ENCODE measurements around the gene C2orf69. TPM values are rescaled to one million over a fixed set of nuclear protein-coding genes. Genes with fewer than 3 reads are reported as not detected.

Gene C2orf69
- total RNA-seq, 1 experiment from 2014 or later = 15.2 TPM

- no TSS peak for BruUV-seq (replicated peaks)
- Mint-ChIP-seq H3K4me1 (ENCODE audit: low read depth, unreplicated experiment) (no peaks in the 10 kb centered on the region), H3K27me3 (ENCODE audit: unreplicated experiment) (no peaks in the 10 kb centered on the region), H3K36me3 (ENCODE audit: insufficient read depth, unreplicated experiment) (peaks cover 25% of the 10 kb centered on the region), H3K27ac (ENCODE audit: unreplicated experiment) (no peak overlapping the region), H3K4me3 (ENCODE audit: low read depth, unreplicated experiment) (no peak overlapping the region), H3K9me3 (ENCODE audit: low read depth, unreplicated experiment) (no peaks in the 10 kb centered on the region)
- intact Hi-C loops (cut with micrococcal nuclease; ENCODE audit: unreplicated experiment) = no loop called here
- CTCF ChIA-PET = no interaction called here
- no peak for TF ChIP-seq CTCF (IDR thresholded peaks at IDR 0.05; ENCODE audit: unreplicated experiment)
- no peak for DNase-seq
Observed at GRCh38 chr2:199966405-199966804, 55.3 kb downstream of the C2orf69 start.

DNA sequence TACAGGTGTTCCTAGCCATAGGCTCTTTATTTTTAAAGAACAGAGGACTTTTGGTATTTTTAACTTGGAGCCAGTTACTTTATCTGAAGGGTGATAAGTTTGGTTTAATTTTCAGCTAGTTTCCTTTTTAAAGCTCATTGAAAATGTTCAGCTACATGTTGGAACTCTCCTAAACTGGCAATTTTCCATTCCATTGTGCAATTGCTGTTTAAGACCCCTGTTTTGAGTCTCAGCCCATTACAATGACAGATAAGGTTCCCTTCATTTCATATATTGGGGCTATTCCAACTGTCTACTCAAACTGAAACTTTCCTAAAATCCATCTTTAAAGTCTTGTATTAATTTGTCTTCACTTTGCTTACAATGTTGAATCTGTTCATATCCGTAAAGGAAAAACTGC is 55.9 kb downstream of the C2orf69 start:
- H3K4me3 Mint-ChIP-seq (ENCODE audit: low read depth, unreplicated experiment) = no peak overlapping the region
- DNase-seq = no peak
- H3K27ac Mint-ChIP-seq (ENCODE audit: unreplicated experiment) = no peak overlapping the region
- H3K27me3 Mint-ChIP-seq (ENCODE audit: unreplicated experiment) = no peaks in the 10 kb centered on the region
- CTCF ChIA-PET = no interaction called here
- no peaks in the 10 kb centered on the region for H3K4me1 Mint-ChIP-seq (ENCODE audit: low read depth, unreplicated experiment)
- TF ChIP-seq CTCF (IDR thresholded peaks at IDR 0.05; ENCODE audit: unreplicated experiment) = no peak
- no peaks in the 10 kb centered on the region for H3K9me3 Mint-ChIP-seq (ENCODE audit: low read depth, unreplicated experiment)
- no TSS peak for BruUV-seq (replicated peaks)
- H3K36me3 Mint-ChIP-seq (ENCODE audit: insufficient read depth, unreplicated experiment) = peaks cover 22% of the 10 kb centered on the region
- intact Hi-C loops (cut with micrococcal nuclease; ENCODE audit: unreplicated experiment) = no loop called here

GRCh38 chr2:199968126-199968525 is 57.0 kb downstream of the C2orf69 start:
- H3K9me3 Mint-ChIP-seq (ENCODE audit: low read depth, unreplicated experiment) = no peaks in the 10 kb centered on the region
- peaks cover 22% of the 10 kb centered on the region for H3K36me3 Mint-ChIP-seq (ENCODE audit: insufficient read depth, unreplicated experiment)
- no TSS peak for BruUV-seq (replicated peaks)
- DNase-seq = no peak
- no peak overlapping the region for H3K27ac Mint-ChIP-seq (ENCODE audit: unreplicated experiment)
- intact Hi-C loops (cut with micrococcal nuclease; ENCODE audit: unreplicated experiment) = loop anchor here (1.0 kb wide), 1 partner anchor 511 kb away; no protein-coding TSS in a partner anchor
- no peak overlapping the region for H3K4me3 Mint-ChIP-seq (ENCODE audit: low read depth, unreplicated experiment)
- no peak for TF ChIP-seq CTCF (IDR thresholded peaks at IDR 0.05; ENCODE audit: unreplicated experiment)
- H3K27me3 Mint-ChIP-seq (ENCODE audit: unreplicated experiment) = no peaks in the 10 kb centered on the region
- H3K4me1 Mint-ChIP-seq (ENCODE audit: low read depth, unreplicated experiment) = no peaks in the 10 kb centered on the region
- CTCF ChIA-PET = no interaction called here

DNA sequence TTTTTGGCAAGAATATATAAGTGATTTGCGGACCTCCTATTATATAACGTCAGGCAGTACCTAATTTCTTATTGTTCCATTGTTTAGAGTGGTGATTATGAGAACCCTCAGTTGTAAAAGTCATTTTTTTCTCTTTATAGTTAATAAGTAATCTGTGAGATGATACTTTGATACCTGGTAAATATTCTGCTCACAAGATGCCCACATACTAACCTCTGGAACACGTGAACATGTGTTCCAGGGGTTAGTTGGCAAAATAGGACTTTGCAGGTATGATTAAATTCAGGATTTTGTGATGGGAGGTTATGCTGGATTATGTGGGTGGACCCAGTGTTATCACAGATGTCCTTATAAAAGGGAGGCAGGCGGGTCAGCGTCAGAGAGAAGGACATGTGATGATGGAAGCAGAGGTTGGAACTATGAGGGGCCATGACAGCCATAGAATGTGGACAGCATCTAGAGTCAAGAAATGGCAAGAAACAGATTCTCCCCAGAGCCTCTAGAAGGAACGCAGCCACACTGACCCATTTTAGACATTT is 61.1 kb downstream of the C2orf69 start:
- no TSS peak for BruUV-seq (replicated peaks)
- Mint-ChIP-seq H3K36me3 (ENCODE audit: insufficient read depth, unreplicated experiment) (peaks cover 12% of the 10 kb centered on the region), H3K27ac (ENCODE audit: unreplicated experiment) (no peak overlapping the region), H3K9me3 (ENCODE audit: low read depth, unreplicated experiment) (peaks cover 5% of the 10 kb centered on the region), H3K4me3 (ENCODE audit: low read depth, unreplicated experiment) (no peak overlapping the region), H3K27me3 (ENCODE audit: unreplicated experiment) (no peaks in the 10 kb centered on the region), H3K4me1 (ENCODE audit: low read depth, unreplicated experiment) (peaks cover 32% of the 10 kb centered on the region)
- no peak for DNase-seq
- CTCF ChIA-PET = interaction anchor here (0.6 kb wide), 1 partner anchor 331 kb away, joined by 3 read pairs; no protein-coding TSS in a partner anchor
- intact Hi-C loops (cut with micrococcal nuclease; ENCODE audit: unreplicated experiment) = loop anchor here (2.0 to 10.0 kb wide), 3 partner anchors 433 to 605 kb away; no protein-coding TSS in a partner anchor
- TF ChIP-seq CTCF (IDR thresholded peaks at IDR 0.05; ENCODE audit: unreplicated experiment) = no peak
